CD4-positive, alpha-beta T cell treated with Interleukin-15 for 4 hours (primary cell): ENCODE results near the gene NECTIN4.
"Not testable (repeated sequence)": the region's sequence is repeated elsewhere in the genome, so short reads cannot be mapped to it uniquely, and the experiment has no call there.

Experiments used
- DNase-seq: peaks from one replicate; pipeline ENCODE4 v3.0.0-alpha.2; 2020; ENCODE audit warnings: low spot score

The NECTIN4 gene

GRCh38 chr1:161089251-161089924, at the start of gene NECTIN4:
TSS of gene NECTIN4 (minus strand) at chr1:161089558. CDS start at chr1:161089296, 262 bp downstream.
- no peak for DNase-seq

- no peak for DNase-seq
Observed at GRCh38 chr1:161138431-161138830, 49.1 kb upstream of the NECTIN4 start.

GRCh38 chr1:161137881-161138280, 48.5 kb upstream of the NECTIN4 start:
- DNase-seq, result no peak

GRCh38 chr1:161133220-161133740, 43.9 kb upstream of the NECTIN4 start:
- DNase-seq, result no peak

- peak; percentile 94 for DNase-seq
Observed at GRCh38 chr1:161132410-161133219, 43.3 kb upstream of the NECTIN4 start, which contains the start of gene DEDD. TSS of gene DEDD (minus strand) at chr1:161132667. CDS start at chr1:161124462, 8,205 bp downstream.

- DNase-seq, result no peak
Observed at GRCh38 chr1:161131523-161132409, 42.4 kb upstream of the NECTIN4 start.

- DNase-seq, result no peak
Observed at GRCh38 chr1:161130266-161130665, 40.9 kb upstream of the NECTIN4 start.

- DNase-seq, result no peak
Observed at GRCh38 chr1:161128591-161129420, 39.4 kb upstream of the NECTIN4 start.

GRCh38 chr1:161127649-161128048, 38.3 kb upstream of the NECTIN4 start:
- DNase-seq, result no peak

GRCh38 chr1:161122967-161123366, 33.6 kb upstream of the NECTIN4 start:
- DNase-seq, result no peak

- DNase-seq, result no peak
Observed at GRCh38 chr1:161121834-161122233, 32.5 kb upstream of the NECTIN4 start.

GRCh38 chr1:161121042-161121650, 31.8 kb upstream of the NECTIN4 start:
- DNase-seq, result no peak

GRCh38 chr1:161119092-161119903, 29.9 kb upstream of the NECTIN4 start:
- DNase-seq, result peak; percentile 71

- peak; percentile 72 for DNase-seq
Observed at GRCh38 chr1:161117759-161118581, 28.6 kb upstream of the NECTIN4 start, which contains the start of the genes NIT1 and PFDN2. TSS of gene NIT1 (plus strand) at chr1:161118105. CDS start at chr1:161118177, 72 bp downstream. TSS of gene PFDN2 (minus strand) at chr1:161118037. CDS start at chr1:161118026, 11 bp downstream.

- DNase-seq, result not testable (repeated sequence)
Observed at GRCh38 chr1:161115961-161116360, 26.6 kb upstream of the NECTIN4 start.

GRCh38 chr1:161115132-161115711, 25.9 kb upstream of the NECTIN4 start:
- peak; percentile 41 for DNase-seq

GRCh38 chr1:161114556-161114955, 25.2 kb upstream of the NECTIN4 start:
- no peak for DNase-seq

- no peak for DNase-seq
Observed at GRCh38 chr1:161113915-161114314, 24.6 kb upstream of the NECTIN4 start.
